Mucosa of rectum (tissue), 2 donors: ENCODE results near the gene CAMK2D.

ENCODE experiments used
- H3K27ac ChIP-seq, 2 donors: one replicate each; pipeline ENCODE4 v1.7.0; 2013; ENCODE audit warnings: inconsistent platforms in 2 of 2, low read depth in 2 of 2, low read length in 2 of 2
- H3K27me3 ChIP-seq, 2 donors: one replicate each; pipeline ENCODE4 v1.7.0; 2013; ENCODE audit warnings: low read length in 2 of 2; ENCODE audit not compliant: control insufficient read depth in 2 of 2, insufficient read depth in 2 of 2
- H3K36me3 ChIP-seq, 2 donors: one replicate each; pipeline ENCODE4 v1.7.0; 2013; ENCODE audit warnings: low read length in 2 of 2; ENCODE audit not compliant: control insufficient read depth in 2 of 2, insufficient read depth in 2 of 2
- H3K4me1 ChIP-seq, 2 donors: one replicate each; pipeline ENCODE4 v1.7.0; 2013; ENCODE audit warnings: low read length in 2 of 2, mild to moderate bottlenecking in 1 of 2; ENCODE audit not compliant: control insufficient read depth in 2 of 2, insufficient read depth in 2 of 2
- H3K4me3 ChIP-seq, 2 donors: one replicate each; pipeline ENCODE4 v1.7.0; 2013; ENCODE audit warnings: low read length in 2 of 2
- H3K9ac ChIP-seq, 2 donors: one replicate each; pipeline ENCODE4 v1.7.0; 2013; ENCODE audit warnings: low read length in 2 of 2, low read depth in 1 of 2, mild to moderate bottlenecking in 1 of 2
- H3K9me3 ChIP-seq, 2 donors: one replicate each; pipeline ENCODE4 v1.7.0; 2013; ENCODE audit warnings: low read length in 2 of 2; ENCODE audit not compliant: control insufficient read depth in 2 of 2
- donor health status: healthy.
- donor health status: Normal muscosa, but diverticular disease.

CAMK2D gene

DNA sequence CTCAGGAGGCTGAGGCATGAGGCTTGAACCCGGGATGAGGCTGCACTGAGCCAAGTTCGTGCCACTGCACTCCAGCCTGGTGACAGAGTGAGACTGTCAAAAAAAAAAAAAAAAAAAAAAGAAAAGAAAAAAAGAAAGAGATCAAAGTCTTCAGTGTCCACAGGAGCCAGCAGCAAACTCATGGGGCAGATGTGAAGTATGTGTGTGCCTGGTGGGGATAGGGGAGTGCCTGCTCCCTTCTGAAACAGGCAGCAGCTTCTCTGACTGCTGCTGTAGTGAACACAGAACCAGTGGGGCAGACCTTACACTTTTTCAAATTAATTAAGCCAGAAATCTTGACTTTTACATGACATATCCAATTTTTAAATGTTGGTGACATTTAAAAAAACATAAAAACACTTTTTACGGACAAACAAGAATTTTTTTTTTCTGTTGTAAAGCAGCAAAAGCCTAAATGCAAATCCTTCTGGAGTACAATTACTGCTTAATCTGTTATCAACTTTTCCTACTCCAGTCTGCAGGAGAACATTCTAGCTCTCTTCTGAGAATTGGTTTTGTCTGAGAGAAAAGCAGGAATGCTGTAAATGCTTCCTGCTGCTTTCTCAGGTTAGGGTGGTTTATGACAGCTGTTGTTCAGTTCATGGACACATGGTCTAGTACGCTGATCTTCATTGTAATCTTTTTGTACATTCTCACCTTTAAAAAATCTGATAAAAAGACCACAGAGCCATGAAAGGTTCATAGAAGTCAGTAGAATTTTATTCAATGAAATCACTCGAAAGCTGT lies 311.1 kb downstream of the CAMK2D start:
- H3K4me3 ChIP-seq: no peak overlapping the region
- H3K4me1 ChIP-seq: no peaks in the 10 kb centered on the region
- H3K36me3 ChIP-seq: peaks cover 0 to 4% of the 10 kb centered on the region in 2 donors
- no peak overlapping the region for H3K27ac ChIP-seq
- H3K9ac ChIP-seq: no peak overlapping the region
- no peaks in the 10 kb centered on the region for H3K27me3 ChIP-seq
- H3K9me3 ChIP-seq: no peaks in the 10 kb centered on the region

DNA sequence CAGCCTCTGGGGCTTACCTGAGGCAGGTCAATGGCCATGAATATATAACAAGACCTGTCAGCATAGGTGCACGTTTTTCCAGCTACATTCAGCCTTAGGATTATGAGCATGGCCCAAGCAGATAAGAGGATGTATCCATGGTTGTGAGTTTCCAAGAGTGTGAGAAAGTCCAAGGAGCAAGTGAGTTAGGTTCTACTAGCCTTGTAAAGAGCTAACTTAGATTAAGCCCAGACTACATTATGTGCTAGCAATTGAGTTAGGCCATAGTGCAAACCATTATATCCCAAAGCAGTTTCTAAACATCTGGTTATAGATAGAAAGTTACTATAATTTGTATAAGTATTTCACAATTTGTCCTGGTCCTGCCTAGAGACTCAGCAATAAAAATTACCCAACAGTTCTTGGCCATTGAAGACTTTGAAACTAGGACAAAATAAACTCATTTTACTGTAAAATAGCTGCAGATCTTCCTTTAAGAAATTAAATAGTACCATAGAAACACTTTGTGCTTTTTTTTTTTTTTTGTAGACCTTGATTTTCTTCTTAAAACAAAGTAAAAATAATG lies 312.0 kb downstream of the CAMK2D start:
- no peaks in the 10 kb centered on the region for H3K9me3 ChIP-seq
- H3K9ac ChIP-seq: no peak overlapping the region
- no peak overlapping the region for H3K27ac ChIP-seq
- H3K4me3 ChIP-seq: no peak overlapping the region
- H3K27me3 ChIP-seq: no peaks in the 10 kb centered on the region
- H3K36me3 ChIP-seq: peaks cover 0 to 4% of the 10 kb centered on the region in 2 donors
- no peaks in the 10 kb centered on the region for H3K4me1 ChIP-seq

DNA sequence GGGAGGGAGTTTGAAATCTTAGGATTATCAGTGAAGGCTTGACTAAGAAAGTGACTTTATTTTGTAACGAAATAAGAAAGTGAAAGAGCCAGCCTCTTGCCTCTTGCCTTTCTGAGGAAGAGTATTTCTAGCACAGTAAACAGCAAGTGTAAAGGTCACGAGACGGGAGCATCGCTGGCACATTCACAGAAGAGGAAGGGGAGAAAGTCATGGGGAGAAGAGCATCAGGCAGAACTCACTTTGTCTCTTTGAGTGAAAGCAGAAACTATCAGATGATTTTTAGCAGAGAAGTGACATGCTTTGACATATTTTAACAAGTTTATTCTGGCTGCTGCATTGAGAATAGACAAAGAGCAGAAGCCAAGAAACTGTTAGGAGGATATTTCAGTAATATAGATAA lies 313.8 kb downstream of the CAMK2D start:
- no peak overlapping the region for H3K9ac ChIP-seq
- no peaks in the 10 kb centered on the region for H3K9me3 ChIP-seq
- H3K36me3 ChIP-seq: peaks cover 0 to 4% of the 10 kb centered on the region in 2 donors
- H3K4me3 ChIP-seq: no peak overlapping the region
- no peaks in the 10 kb centered on the region for H3K27me3 ChIP-seq
- no peak overlapping the region for H3K27ac ChIP-seq
- H3K4me1 ChIP-seq: no peaks in the 10 kb centered on the region

DNA sequence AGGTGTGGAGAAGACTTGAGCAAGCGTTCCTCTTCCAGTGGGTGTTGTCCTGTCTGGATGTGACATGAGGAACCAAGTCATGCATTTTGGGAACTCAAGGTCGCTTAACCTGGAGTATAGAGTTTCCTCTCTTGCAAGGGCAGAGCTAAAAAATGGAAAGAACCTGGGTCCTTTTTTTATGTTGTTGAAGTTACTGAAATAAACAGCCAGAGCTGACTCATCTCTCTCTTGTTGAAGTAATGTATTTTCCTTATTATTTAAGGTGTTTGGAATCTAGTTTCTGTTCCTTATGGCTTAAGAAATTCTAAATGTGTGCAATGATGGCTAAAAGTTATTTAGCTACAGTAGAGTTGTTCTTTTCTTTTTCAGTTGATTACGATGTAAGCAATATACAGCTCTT lies 314.5 kb downstream of the CAMK2D start:
- Histone ChIP-seq H3K9me3 (no peaks in the 10 kb centered on the region), H3K27ac (no peak overlapping the region), H3K27me3 (no peaks in the 10 kb centered on the region), H3K36me3 (peaks cover 0 to 4% of the 10 kb centered on the region in 2 donors), H3K4me3 (no peak overlapping the region), H3K9ac (no peak overlapping the region), H3K4me1 (no peaks in the 10 kb centered on the region)

DNA sequence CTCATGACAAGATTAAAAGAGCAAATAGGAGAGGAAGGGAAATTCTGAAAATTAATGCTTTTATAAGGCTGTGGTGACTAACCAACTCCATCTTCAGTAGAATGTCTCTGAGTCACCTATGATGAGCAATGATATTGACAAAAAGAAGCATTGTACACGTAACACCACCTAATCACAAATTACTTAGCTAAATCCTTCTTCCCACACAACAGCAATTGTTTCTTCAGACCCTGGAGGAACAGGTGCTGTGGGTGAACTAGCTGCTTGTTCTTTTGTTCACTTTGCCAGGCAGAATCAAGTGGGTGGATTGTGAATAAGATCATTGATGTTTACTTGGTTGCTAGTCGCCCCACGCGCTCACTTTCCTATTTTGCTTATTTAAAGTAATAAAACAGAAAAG lies 315.5 kb downstream of the CAMK2D start:
- Histone ChIP-seq H3K36me3 (no peaks in the 10 kb centered on the region), H3K9ac (no peak overlapping the region), H3K9me3 (no peaks in the 10 kb centered on the region), H3K27me3 (no peaks in the 10 kb centered on the region), H3K4me1 (no peaks in the 10 kb centered on the region), H3K4me3 (no peak overlapping the region), H3K27ac (no peak overlapping the region)

DNA sequence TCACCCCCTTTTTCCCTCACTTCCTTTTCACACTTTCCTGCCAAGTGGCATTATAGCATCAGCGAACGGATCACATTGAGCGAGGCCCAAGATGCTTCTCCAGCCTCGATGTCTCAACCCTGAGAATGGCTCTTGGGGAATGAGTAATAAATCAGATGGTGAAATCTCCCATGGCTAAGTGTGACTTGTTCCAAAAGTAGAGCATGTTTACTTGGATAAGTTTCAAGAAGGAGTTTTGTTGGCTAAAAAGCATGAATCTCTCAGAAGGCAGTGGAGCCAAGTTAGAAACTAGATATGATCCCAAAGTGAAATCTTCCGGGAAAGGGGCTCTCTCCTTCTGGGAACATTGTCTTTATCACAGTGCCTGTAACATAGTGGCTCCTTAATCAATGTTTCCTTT lies 316.3 kb downstream of the CAMK2D start:
- H3K27ac ChIP-seq: no peak overlapping the region

DNA sequence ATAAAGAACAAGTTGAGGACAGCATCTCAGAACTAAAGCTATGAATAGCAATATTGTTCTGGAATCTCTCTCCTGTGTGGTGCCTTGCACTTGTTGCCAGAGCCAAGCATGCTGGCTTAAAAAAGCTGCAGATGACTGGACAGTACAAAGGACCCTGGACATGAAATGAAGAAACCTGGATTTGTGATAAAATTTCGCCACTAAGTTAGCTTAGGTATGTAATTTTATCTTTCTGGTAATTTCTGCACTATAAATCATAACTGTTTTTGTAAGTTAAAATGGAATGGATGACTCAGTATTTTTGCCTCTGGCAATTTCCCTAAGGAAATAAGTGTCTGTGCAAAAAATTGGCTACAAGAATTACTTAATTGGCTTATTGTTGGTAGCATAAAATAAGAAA lies 317.2 kb downstream of the CAMK2D start:
- no peak overlapping the region for H3K4me3 ChIP-seq
- no peaks in the 10 kb centered on the region for H3K4me1 ChIP-seq
- no peak overlapping the region for H3K27ac ChIP-seq
- no peaks in the 10 kb centered on the region for H3K36me3 ChIP-seq
- no peaks in the 10 kb centered on the region for H3K27me3 ChIP-seq
- H3K9me3 ChIP-seq: no peaks in the 10 kb centered on the region
- no peak overlapping the region for H3K9ac ChIP-seq

More for the DNA sequence above, 316.3 kb downstream of the CAMK2D start:
- no peaks in the 10 kb centered on the region for H3K4me1 ChIP-seq
- no peak overlapping the region for H3K4me3 ChIP-seq
- no peaks in the 10 kb centered on the region for H3K36me3 ChIP-seq
- H3K9ac ChIP-seq: no peak overlapping the region
- H3K9me3 ChIP-seq: no peaks in the 10 kb centered on the region
- H3K27me3 ChIP-seq: no peaks in the 10 kb centered on the region

DNA sequence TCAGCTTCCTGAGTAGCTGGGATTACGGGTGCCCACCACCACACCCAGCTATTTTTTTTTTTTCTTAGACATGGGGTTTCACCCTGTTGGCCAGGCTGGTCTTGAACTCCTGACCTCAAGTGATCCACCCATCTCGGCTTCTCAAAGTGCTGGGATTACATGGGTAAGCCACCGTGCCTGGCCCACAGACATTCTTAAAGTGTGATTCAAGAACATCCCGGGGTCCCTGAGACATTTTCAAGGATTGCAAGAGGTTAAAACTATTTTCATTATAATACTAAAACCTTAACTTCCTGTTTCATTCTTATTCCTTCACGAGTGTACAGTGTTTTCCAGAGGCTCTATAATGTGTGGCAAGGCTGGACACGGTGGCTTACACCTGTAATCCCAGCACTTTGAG lies 318.7 kb downstream of the CAMK2D start:
- Histone ChIP-seq H3K36me3 (no peaks in the 10 kb centered on the region), H3K27me3 (no peaks in the 10 kb centered on the region), H3K4me3 (no peak overlapping the region), H3K4me1 (no peaks in the 10 kb centered on the region), H3K27ac (no peak overlapping the region), H3K9ac (no peak overlapping the region), H3K9me3 (no peaks in the 10 kb centered on the region)

DNA sequence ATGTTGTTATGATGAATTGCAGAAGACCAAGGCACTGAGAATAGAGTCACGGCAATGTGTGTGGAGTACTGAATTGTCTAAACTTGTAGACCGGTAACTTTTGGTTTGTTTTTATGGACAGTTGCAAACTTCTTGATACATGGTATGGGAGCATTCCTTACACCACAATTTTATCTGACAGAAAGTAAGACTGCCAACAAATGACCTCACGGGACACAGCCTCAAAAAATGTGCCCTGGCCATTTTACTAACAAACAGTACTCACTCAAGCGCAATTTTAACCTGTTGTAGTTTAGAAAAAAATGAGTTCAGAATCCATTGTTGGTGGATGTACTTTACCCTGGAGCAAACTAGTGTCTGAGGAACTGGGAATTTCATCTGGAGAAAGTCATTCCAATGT lies 321.2 kb downstream of the CAMK2D start:
- no peak overlapping the region for H3K27ac ChIP-seq
- no peak overlapping the region for H3K9ac ChIP-seq
- no peaks in the 10 kb centered on the region for H3K9me3 ChIP-seq
- no peaks in the 10 kb centered on the region for H3K36me3 ChIP-seq
- no peaks in the 10 kb centered on the region for H3K4me1 ChIP-seq
- no peaks in the 10 kb centered on the region for H3K27me3 ChIP-seq
- no peak overlapping the region for H3K4me3 ChIP-seq

DNA sequence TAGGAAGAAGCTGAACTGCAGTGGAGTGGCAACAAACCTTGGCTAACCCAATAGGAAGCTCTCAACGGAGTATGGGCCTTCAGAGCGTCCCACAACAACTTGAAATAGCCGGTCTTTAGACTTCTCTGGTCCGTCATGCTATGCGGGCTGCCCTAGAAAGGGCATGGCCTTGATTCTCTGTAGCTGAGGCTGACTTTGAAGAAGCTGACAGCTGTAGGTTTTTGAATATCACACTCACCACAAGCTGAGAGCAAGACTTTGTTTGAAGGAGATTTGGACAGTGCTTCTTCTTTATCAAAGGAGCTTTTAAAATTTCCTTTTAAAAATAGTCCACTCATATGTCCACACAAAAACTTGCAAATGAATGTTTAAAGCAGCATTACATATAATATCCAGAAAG lies 322.9 kb downstream of the CAMK2D start:
- Histone ChIP-seq H3K9me3 (no peaks in the 10 kb centered on the region), H3K27me3 (no peaks in the 10 kb centered on the region), H3K36me3 (no peaks in the 10 kb centered on the region), H3K9ac (no peak overlapping the region), H3K4me1 (no peaks in the 10 kb centered on the region), H3K4me3 (no peak overlapping the region), H3K27ac (no peak overlapping the region)
